Myocyte (in vitro differentiated cells): Measurements from ENCODE around the gene DISP2. TPM values are rescaled to one million over a fixed set of nuclear protein-coding genes. Genes with fewer than 3 reads are reported as not detected.

Experiments used
- DNase-seq: peaks from one replicate; pipeline ENCODE4 v3.0.0-alpha.2; 2012; ENCODE audit warnings: low read depth
- total RNA-seq: library from RNA; depleted of rRNA; stranded (reverse); fragments of >200 nt; gene quantifications from 2 replicates; pipeline ENCODE4 v1.2.3, GENCODE V29; 2014

DISP2 gene
- total RNA-seq, 1 donor from 2014 or later, result 1.6 TPM

- peak; percentile 96 for DNase-seq
Measured at GRCh38 chr15:40382580-40383456, 24.8 kb downstream of the DISP2 start, which contains the start of gene KNSTRN. Gene KNSTRN (plus strand): TSS chr15:40382721. CDS start chr15:40382836, 115 bp downstream.

GRCh38 chr15:40386480-40386879, 28.5 kb downstream of the DISP2 start:
- DNase-seq, result no peak

GRCh38 chr15:40388941-40389823, 31.2 kb downstream of the DISP2 start:
- no peak for DNase-seq

GRCh38 chr15:40389824-40390595, 32.0 kb downstream of the DISP2 start:
- DNase-seq, result no peak

GRCh38 chr15:40392986-40393948, 35.2 kb downstream of the DISP2 start:
- DNase-seq, result no peak

- DNase-seq, result peak; percentile 47
Measured at GRCh38 chr15:40397688-40398412, 39.8 kb downstream of the DISP2 start.

GRCh38 chr15:40398413-40398873, 40.4 kb downstream of the DISP2 start:
- no peak for DNase-seq

GRCh38 chr15:40399370-40399769, 41.4 kb downstream of the DISP2 start:
- DNase-seq, result no peak

GRCh38 chr15:40405501-40406381, 47.7 kb downstream of the DISP2 start, which contains the start of gene IVD:
Gene IVD (plus strand): TSS chr15:40405795. CDS start chr15:40405828, 33 bp downstream.
- peak; percentile 97 for DNase-seq

- no peak for DNase-seq
Measured at GRCh38 chr15:40407330-40407990, 49.4 kb downstream of the DISP2 start.

- no peak for DNase-seq
Measured at GRCh38 chr15:40409366-40409765, 51.3 kb downstream of the DISP2 start.

- DNase-seq, result no peak
Measured at GRCh38 chr15:40410476-40410875, 52.5 kb downstream of the DISP2 start.

- DNase-seq, result no peak
Measured at GRCh38 chr15:40412095-40412759, 54.2 kb downstream of the DISP2 start.

- no peak for DNase-seq
Measured at GRCh38 chr15:40413036-40413435, 55.0 kb downstream of the DISP2 start.

GRCh38 chr15:40414816-40415215, 56.8 kb downstream of the DISP2 start:
- no peak for DNase-seq

GRCh38 chr15:40415226-40415625, 57.2 kb downstream of the DISP2 start:
- DNase-seq, result no peak

- no peak for DNase-seq
Measured at GRCh38 chr15:40416056-40416455, 58.0 kb downstream of the DISP2 start.
